NT2/D1 (cell line): ENCODE results near the gene AP1S1.

Source experiments
- DNase-seq: peaks from one replicate; pipeline ENCODE4 v3.0.0-alpha.2; 2011; ENCODE audit warnings: low read depth, low spot score
- H3K27me3 ChIP-seq: 2 replicates; pipeline ENCODE4 v1.6.0; 2011; ENCODE audit warnings: mild to moderate bottlenecking; ENCODE audit not compliant: insufficient read length, insufficient read depth
- H3K36me3 ChIP-seq: 2 replicates; pipeline ENCODE4 v1.6.1; 2011; ENCODE audit warnings: mild to moderate bottlenecking, low read length, mixed read lengths; ENCODE audit not compliant: insufficient read depth, insufficient read length
- H3K4me1 ChIP-seq: 2 replicates; pipeline ENCODE4 v1.5.1; 2011; ENCODE audit not compliant: insufficient read depth, insufficient read length
- H3K4me3 ChIP-seq: 2 replicates; pipeline ENCODE4 v1.5.1; 2011; ENCODE audit warnings: low read depth; ENCODE audit not compliant: insufficient read length
- H3K9ac ChIP-seq: 2 replicates; pipeline ENCODE4 v1.6.0; 2011; ENCODE audit warnings: low read depth; ENCODE audit not compliant: insufficient read length
- H3K9me3 ChIP-seq: 2 replicates; pipeline ENCODE4 v1.5.1; 2011; ENCODE audit warnings: mild to moderate bottlenecking, low read length; ENCODE audit not compliant: insufficient read depth
- SUZ12 ChIP-seq: IDR thresholded peaks from 2 replicates; pipeline ENCODE4 v1.6.1; 2011; ENCODE audit not compliant: insufficient read length, insufficient read depth; ENCODE audit errors: extremely low read depth
- YY1 ChIP-seq: IDR thresholded peaks from 2 replicates; pipeline ENCODE4 v1.6.1; 2011; ENCODE audit not compliant: insufficient read length, insufficient read depth
- ZNF274 ChIP-seq: IDR thresholded peaks from 2 replicates; pipeline ENCODE4 v1.6.1; 2011; ENCODE audit warnings: mild to moderate bottlenecking, low read depth, low read length

The AP1S1 gene

DNA sequence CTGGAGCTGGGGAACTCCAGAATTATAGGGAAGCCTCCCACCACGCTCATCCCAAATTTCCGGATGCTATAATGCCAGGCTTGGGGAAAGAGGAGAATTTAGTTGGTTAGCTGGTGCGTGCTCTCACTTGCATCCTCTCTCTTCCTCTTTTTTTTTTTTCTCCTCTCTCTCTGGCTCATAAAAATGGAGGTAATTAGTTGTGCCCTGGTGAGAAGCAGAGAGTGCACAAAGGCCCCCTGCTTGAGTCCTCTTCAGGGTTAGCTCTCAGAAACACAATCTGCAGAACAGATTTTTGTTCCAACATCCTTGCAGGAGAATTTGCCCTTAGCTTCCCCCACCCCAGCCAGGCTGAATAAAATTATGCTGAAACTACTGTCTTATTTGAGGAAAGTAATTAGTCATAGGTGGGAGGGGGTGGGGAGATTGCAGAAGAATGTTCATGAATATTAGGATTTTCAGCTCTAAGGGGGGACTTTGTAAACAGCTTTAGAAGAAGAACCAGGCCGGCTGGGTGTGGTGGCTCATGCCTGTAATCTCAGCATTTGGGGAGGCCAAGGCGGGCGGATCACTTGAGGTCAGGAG lies 19.8 kb upstream of the AP1S1 start:
- TF ChIP-seq ZNF274, result no peak
- Histone ChIP-seq H3K9me3 (no peaks in the 10 kb centered on the region), H3K4me1 (peaks cover 2% of the 10 kb centered on the region), H3K9ac (no peak overlapping the region), H3K27me3 (no peaks in the 10 kb centered on the region), H3K4me3 (no peak overlapping the region), H3K36me3 (peaks cover 65% of the 10 kb centered on the region)
- no peak for DNase-seq

DNA sequence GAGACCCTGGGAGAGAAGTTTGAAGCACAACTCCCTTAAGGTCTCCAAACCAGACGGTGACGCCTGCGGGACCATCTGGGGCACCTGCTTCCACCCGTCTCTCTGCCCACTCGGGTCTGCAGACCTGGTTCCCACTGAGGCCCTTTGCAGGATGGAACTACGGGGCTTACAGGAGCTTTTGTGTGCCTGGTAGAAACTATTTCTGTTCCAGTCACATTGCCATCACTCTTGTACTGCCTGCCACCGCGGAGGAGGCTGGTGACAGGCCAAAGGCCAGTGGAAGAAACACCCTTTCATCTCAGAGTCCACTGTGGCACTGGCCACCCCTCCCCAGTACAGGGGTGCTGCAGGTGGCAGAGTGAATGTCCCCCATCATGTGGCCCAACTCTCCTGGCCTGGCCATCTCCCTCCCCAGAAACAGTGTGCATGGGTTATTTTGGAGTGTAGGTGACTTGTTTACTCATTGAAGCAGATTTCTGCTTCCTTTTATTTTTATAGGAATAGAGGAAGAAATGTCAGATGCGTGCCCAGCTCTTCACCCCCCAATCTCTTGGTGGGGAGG lies 16.5 kb upstream of the AP1S1 start:
- no peak for DNase-seq
- H3K27me3 ChIP-seq, result no peaks in the 10 kb centered on the region
- no peak overlapping the region for H3K4me3 ChIP-seq
- peaks cover 43% of the 10 kb centered on the region for H3K36me3 ChIP-seq
- no peaks in the 10 kb centered on the region for H3K9me3 ChIP-seq
- no peak for TF ChIP-seq ZNF274
- H3K4me1 ChIP-seq, result peaks cover 2% of the 10 kb centered on the region
- H3K9ac ChIP-seq, result no peak overlapping the region

DNA sequence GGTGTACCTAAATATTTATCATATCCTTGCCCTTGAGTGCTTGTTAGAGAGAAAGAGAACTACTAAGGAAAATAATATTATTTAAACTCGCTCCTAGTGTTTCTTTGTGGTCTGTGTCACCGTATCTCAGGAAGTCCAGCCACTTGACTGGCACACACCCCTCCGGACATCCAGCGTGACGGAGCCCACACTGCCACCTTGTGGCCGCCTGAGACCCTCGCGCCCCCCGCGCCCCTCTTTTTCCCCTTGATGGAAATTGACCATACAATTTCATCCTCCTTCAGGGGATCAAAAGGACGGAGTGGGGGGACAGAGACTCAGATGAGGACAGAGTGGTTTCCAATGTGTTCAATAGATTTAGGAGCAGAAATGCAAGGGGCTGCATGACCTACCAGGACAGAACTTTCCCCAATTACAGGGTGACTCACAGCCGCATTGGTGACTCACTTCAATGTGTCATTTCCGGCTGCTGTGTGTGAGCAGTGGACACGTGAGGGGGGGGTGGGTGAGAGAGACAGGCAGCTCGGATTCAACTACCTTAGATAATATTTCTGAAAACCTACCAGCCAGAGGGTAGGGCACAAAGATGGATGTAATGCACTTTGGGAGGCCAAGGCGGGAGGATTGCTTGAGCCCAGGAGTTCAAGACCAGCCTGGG lies 15.9 kb upstream of the AP1S1 start:
- Histone ChIP-seq H3K27me3 (no peaks in the 10 kb centered on the region), H3K9ac (no peak overlapping the region), H3K4me3 (no peak overlapping the region), H3K9me3 (no peaks in the 10 kb centered on the region), H3K36me3 (peaks cover 38% of the 10 kb centered on the region), H3K4me1 (peaks cover 2% of the 10 kb centered on the region)
- peak; percentile 83 for DNase-seq
- no peak for TF ChIP-seq YY1
- TF ChIP-seq ZNF274, result no peak
- TF ChIP-seq SUZ12, result no peak

DNA sequence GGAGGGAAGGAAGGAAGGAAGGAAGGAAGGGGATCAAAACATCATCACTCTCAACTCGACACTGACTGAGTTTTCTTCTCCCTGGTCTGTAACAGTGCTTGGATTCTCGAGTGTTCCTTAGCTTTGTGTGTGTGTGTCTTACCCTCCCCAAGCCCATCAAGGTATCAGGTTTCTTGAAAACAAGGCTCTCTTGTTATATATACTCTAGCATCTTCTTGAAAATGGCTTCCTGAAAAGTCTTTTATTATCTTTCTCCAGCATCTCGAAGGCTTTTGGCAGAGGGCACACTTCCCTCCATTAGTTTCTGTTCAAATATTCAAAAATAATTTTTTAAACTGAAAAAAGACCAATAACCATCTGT lies 14.0 kb upstream of the AP1S1 start:
- DNase-seq, result no peak
- no peaks in the 10 kb centered on the region for H3K27me3 ChIP-seq
- TF ChIP-seq ZNF274 (no peak), YY1 (no peak), SUZ12 (no peak)
- no peaks in the 10 kb centered on the region for H3K9me3 ChIP-seq
- H3K4me1 ChIP-seq, result peaks cover under 1% of the 10 kb centered on the region
- H3K36me3 ChIP-seq, result peaks cover 23% of the 10 kb centered on the region
- no peak overlapping the region for H3K9ac ChIP-seq
- no peak overlapping the region for H3K4me3 ChIP-seq

DNA sequence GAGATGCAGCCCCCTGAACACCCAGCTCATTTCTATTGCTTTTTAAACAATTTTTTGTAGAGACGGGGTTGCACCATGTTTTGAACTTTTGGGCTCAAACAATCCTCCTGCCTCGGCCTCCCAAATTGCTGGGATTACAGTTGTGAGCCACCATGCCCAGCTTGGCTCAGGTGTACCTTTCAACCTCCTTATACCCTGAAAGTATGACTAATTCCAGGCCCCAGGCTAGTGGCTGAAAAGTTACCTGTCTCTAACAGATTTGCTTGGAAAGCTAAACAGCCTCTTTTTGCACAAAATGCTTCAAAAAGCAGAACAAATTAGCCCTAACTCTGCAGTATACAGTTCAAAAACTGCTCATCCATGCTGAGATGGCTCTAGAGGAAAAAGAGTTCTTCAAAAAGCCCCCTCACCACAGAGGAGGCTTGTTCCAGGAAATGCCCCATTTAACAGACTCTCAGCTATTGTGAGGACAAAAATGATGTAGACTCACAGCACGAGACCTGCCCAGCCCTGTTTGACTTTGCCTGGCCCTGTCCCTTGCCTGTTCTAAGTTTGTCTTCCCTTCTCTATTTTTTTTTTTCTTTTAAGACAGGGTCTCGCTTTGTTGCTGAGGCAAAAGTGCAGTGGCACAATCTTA lies 13.4 kb upstream of the AP1S1 start:
- Histone ChIP-seq H3K27me3 (no peaks in the 10 kb centered on the region), H3K9ac (no peak overlapping the region), H3K4me1 (no peaks in the 10 kb centered on the region), H3K36me3 (peaks cover 18% of the 10 kb centered on the region), H3K4me3 (no peak overlapping the region), H3K9me3 (no peaks in the 10 kb centered on the region)
- no peak for DNase-seq
- TF ChIP-seq ZNF274 (no peak), SUZ12 (no peak), YY1 (no peak)

DNA sequence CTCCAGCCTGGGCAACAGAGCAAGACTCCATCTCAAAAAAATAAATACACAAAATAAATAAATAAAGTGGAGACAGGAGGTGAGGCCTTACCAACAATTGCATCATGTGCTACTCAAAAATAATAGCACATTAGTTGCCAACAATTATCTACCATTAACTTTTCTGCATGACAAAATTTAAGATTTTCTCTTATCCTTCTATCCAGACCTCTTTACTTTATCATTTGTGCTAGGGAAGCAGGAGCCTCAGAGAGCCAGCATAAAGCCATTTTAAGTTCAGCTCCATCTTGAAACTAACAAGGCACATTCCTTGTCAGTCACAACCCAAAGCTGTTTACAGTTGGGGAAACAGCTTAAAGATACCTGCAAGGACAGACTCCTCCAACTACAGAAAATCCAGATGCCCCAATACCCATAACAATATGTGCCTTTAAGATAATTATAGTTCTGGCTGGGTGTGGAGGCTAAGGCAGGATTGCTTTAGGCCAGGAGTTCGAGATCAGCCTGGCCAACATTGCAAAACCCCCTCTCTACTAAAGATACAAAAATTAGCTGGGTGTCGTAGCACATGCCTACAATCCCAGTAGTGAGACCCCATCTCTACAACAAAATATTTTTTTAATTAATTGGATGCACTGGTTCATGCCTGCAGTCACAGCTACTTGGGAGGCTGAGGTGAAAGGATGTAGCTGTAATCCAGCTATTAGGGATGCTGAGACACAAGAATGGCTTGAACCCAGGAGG lies 2.2 kb upstream of the AP1S1 start:
- Histone ChIP-seq H3K36me3 (peaks cover 6% of the 10 kb centered on the region), H3K27me3 (no peaks in the 10 kb centered on the region), H3K4me1 (no peaks in the 10 kb centered on the region), H3K9me3 (peaks cover 6% of the 10 kb centered on the region; the same call in 1 of the 2 replicates), H3K4me3 (no peak overlapping the region), H3K9ac (no peak overlapping the region)
- TF ChIP-seq ZNF274 (no peak), YY1 (no peak), SUZ12 (no peak)
- no peak for DNase-seq

DNA sequence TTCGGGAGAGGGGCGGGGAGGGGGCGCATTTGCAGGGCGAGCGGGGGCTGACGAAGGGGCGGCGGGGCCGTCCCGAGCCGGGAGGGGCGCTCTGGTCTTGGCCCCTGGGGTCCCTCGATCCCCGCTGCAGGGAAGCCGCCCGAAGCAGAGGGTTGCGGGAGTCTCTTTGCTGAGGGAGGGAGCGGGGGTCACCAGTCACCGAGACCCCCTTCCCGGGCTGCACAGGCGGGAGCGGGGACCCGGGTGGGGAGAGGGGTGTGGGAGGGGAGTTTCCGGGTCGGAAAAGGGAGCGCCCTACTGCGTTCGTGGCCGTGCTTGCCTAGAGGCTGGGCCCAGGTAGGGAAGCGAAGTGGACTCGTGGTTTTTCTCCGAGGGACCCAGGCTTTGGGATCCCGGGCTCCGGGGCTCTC lies 422 bp downstream of the AP1S1 start:
- H3K9ac ChIP-seq, result peak overlapping the region; percentile 81
- DNase-seq, result no peak
- H3K9me3 ChIP-seq, result peaks cover 6% of the 10 kb centered on the region; the same call in 1 of the 2 replicates
- H3K4me3 ChIP-seq, result peak overlapping the region; percentile 57
- no peaks in the 10 kb centered on the region for H3K27me3 ChIP-seq
- H3K36me3 ChIP-seq, result peaks cover 28% of the 10 kb centered on the region
- H3K4me1 ChIP-seq, result peaks cover 4% of the 10 kb centered on the region
- TF ChIP-seq ZNF274, result no peak
- no peak for TF ChIP-seq YY1
- TF ChIP-seq SUZ12, result no peak
